ENCODE results near the gene SRMS. TPM values are rescaled to one million over a fixed set of nuclear protein-coding genes. Genes with fewer than 3 reads are reported as not detected.

SRMS gene
- not detected for total RNA-seq

DNA sequence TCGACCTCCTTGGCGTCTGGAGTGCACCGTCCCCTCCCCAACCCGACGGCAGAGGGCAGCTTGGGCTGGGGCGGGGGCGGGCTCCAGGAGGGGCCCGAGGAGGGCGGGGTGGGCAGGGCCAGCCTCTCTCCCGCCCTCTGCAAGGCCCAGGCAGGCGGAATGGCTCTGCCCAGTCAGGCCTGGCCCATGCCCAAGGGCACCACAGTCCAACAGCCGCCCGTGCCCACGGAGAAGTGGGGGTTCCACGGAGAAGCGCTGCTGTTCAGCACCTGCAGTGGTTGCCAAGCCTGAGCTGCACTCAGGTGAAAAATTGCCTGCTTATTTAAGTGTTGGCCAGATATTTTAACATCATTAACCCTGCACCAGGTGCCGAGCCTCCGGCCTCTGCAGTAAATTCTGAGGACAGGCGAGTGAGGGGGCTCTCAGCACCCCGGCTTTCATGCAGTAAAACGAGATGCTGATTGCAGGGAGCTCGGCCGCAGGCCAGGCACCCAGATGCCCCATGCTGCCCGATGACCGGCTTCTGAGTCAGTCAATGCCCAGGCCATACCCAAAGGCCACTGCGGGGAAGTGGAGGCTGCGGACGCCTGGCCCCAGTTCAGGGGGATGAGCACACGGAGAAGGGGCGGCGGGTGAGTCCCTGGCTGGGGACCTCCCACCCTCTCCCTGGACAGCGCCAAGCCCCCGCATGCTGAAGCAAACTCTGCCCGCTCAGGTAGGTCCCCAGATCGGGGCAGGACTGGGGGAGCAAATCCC, at the start of gene SRMS:
Gene SRMS (minus strand): TSS at position 25 of the 756 bp plus-strand sequence. CDS start 286 bp downstream, outside the sequence.

DNA sequence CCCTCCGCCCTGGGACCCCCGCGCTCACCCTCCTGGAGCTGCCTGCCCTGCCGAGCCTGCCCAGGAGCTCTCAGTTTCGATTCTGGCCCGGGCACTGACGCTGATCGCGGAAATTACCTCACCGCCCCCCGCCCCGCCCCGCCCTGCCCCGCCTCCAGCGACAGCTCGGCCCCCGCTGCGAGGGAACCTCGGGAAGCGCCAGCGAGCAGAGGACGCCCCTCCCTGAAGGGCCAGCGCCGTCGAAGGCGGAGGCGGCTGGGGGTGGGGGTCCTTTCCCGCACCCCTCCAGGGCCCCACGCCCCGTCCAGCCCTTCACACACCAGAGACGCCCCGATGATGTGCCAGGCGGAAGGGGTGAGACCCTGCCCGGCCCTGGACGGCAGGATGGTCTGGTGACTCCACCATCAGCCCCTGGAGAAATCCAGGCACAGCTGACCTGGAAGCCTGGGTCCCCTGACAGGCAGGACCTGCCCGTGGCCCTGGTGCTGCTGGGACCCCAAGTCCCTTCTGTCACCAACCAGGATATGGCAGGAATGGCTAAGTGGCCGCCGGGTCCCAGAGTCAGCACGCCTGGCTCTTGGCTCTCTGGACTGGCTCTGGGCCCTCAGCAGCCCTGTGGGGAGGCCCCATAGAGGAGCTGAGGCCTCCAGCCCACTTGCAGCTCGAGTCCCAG, 26.7 kb upstream of the SRMS start, which contains the start of gene HELZ2:
Gene HELZ2 (minus strand): TSS at position 84 of the 673 bp plus-strand sequence. CDS start 1,854 bp downstream, outside the sequence.

GRCh38 chr20:63553933-63554290, 6.4 kb upstream of the SRMS start, which contains the start of gene FNDC11:
Gene FNDC11 (plus strand): TSS chr20:63554159. CDS start chr20:63555664, 1,505 bp downstream.

GRCh38 chr20:63536997-63537524, 10.5 kb downstream of the SRMS start, which contains the start of gene PTK6:
Gene PTK6 (minus strand): TSS chr20:63537376. CDS start chr20:63537314, 62 bp downstream.

DNA sequence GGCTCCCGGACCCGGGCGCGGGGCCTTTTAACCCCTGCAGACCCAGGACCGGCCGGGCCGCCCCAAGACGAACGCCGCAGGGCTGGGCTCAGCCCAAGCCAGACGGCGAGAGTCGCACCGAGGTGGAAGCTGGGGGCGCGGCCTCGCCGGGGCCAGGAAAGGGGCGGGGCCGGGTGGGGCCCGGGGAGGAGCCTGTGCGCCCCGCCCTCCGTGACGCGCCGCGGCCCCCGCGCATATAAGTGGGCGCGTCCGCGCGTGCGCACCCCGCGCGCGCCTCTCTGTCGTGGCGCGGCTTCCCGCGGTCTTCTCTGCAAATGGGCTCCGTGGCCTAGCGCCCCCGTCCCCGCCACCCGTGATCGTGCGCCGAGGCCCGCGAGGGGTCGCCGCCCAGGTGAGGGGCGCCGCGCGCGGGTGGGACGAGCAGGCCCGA, 27.0 kb downstream of the SRMS start, which contains the start of gene PPDPF:
Gene PPDPF (plus strand): TSS at position 262 of the 430 bp plus-strand sequence. CDS start 544 bp downstream, outside the sequence.

GRCh38 chr20:63498960-63499337, 48.6 kb downstream of the SRMS start, which contains the start of gene EEF1A2:
Gene EEF1A2 (minus strand): TSS chr20:63499083. CDS start chr20:63497763, 1,320 bp downstream.

Other genes with a start within 250 kb of the SRMS start
- gene CHRNA4, start 186.4 kb downstream of the SRMS start, total RNA-seq = not detected
- gene KCNQ2, start 75.1 kb downstream of the SRMS start, total RNA-seq = not detected
- gene EEF1A2, start 48.7 kb downstream of the SRMS start, total RNA-seq = under 1 TPM; 0.19 to 0.88 TPM
- 100 to 1,000 TPM; 221 to 231 TPM for gene PPDPF, start 27.0 kb downstream of the SRMS start, total RNA-seq
- gene PTK6, start 10.4 kb downstream of the SRMS start, total RNA-seq = under 1 TPM; 0.48 to 0.50 TPM
- under 1 TPM; 0.50 to 0.63 TPM for gene FNDC11, start 6.4 kb upstream of the SRMS start, total RNA-seq
- gene HELZ2, start 26.5 kb upstream of the SRMS start, total RNA-seq = 10 to 100 TPM; 19.9 to 24.5 TPM
- 10 to 100 TPM; 17.0 to 17.6 TPM for gene GMEB2, start 79.4 kb upstream of the SRMS start, total RNA-seq
- gene STMN3, start 105.7 kb upstream of the SRMS start, total RNA-seq = 10 to 100 TPM; 48.9 to 49.7 TPM
- gene RTEL1, start 110.6 kb upstream of the SRMS start, total RNA-seq = 10 to 100 TPM; 38.1 to 39.2 TPM
- not detected for gene TNFRSF6B, start 148.9 kb upstream of the SRMS start, total RNA-seq
- 10 to 100 TPM; 58.1 to 59.4 TPM for gene ARFRP1, start 160.2 kb upstream of the SRMS start, total RNA-seq
- 10 to 100 TPM; 40.7 to 41.1 TPM for gene ZGPAT, start 160.3 kb upstream of the SRMS start, total RNA-seq
- gene LIME1, start 188.9 kb upstream of the SRMS start, total RNA-seq = 100 to 1,000 TPM; 290 to 295 TPM
- gene SLC2A4RG, start 192.0 kb upstream of the SRMS start, total RNA-seq = 100 to 1,000 TPM in 1 of 2 experiments, 10 to 100 TPM in 1; 98.4 to 104 TPM